CD1c-positive myeloid dendritic cell (primary cell): ENCODE measurements around the gene CERS6.

ENCODE experiments used
- DNase-seq: peaks from one replicate; pipeline ENCODE4 v3.0.0-alpha.2; 2016; ENCODE audit errors: extremely low spot score

Gene CERS6

GRCh38 chr2:168700615-168701245 lies 244.7 kb downstream of the CERS6 start:
- DNase-seq = no peak

- DNase-seq = no peak
These were observed 246.5 kb downstream of the CERS6 start for GRCh38 chr2:168702579-168702978.

- DNase-seq = no peak
These were observed 247.9 kb downstream of the CERS6 start for GRCh38 chr2:168703926-168704325.

- DNase-seq = peak; percentile 37
These were observed 249.7 kb downstream of the CERS6 start for GRCh38 chr2:168705534-168706470.

GRCh38 chr2:168706806-168707205 lies 250.7 kb downstream of the CERS6 start:
- DNase-seq = no peak

- DNase-seq = no peak
These were observed 252.0 kb downstream of the CERS6 start for GRCh38 chr2:168708080-168708479.

- DNase-seq = no peak
These were observed 254.8 kb downstream of the CERS6 start for GRCh38 chr2:168710754-168711467.

GRCh38 chr2:168712053-168712452 lies 256.0 kb downstream of the CERS6 start:
- DNase-seq = peak; percentile 8

GRCh38 chr2:168713325-168713724 lies 257.3 kb downstream of the CERS6 start:
- no peak for DNase-seq

GRCh38 chr2:168715849-168716248 lies 259.8 kb downstream of the CERS6 start:
- DNase-seq = no peak

- no peak for DNase-seq
These were observed 260.8 kb downstream of the CERS6 start for GRCh38 chr2:168716839-168717238.

GRCh38 chr2:168717790-168718502 lies 261.9 kb downstream of the CERS6 start:
- no peak for DNase-seq

- DNase-seq = no peak
These were observed 262.6 kb downstream of the CERS6 start for GRCh38 chr2:168718622-168719021.

- no peak for DNase-seq
These were observed 263.4 kb downstream of the CERS6 start for GRCh38 chr2:168719446-168719845.

GRCh38 chr2:168722592-168722991 lies 266.5 kb downstream of the CERS6 start:
- no peak for DNase-seq

GRCh38 chr2:168723275-168723899 lies 267.3 kb downstream of the CERS6 start:
- no peak for DNase-seq

- DNase-seq = no peak
These were observed 270.3 kb downstream of the CERS6 start for GRCh38 chr2:168726375-168726774.

GRCh38 chr2:168727904-168728470 lies 271.9 kb downstream of the CERS6 start:
- DNase-seq = no peak

- no peak for DNase-seq
These were observed 273.4 kb downstream of the CERS6 start for GRCh38 chr2:168729455-168729854.

GRCh38 chr2:168730344-168730743 lies 274.3 kb downstream of the CERS6 start:
- DNase-seq = no peak

- DNase-seq = no peak
These were observed 274.9 kb downstream of the CERS6 start for GRCh38 chr2:168731002-168731401.
